SK-N-SH (cell line): ENCODE results near the gene SETD5. TPM values are rescaled to one million over a fixed set of nuclear protein-coding genes. Genes with fewer than 3 reads are reported as not detected.

ENCODE experiments used
- CTCF ChIA-PET: fragments of 300-600, 350-600 bp; formaldehyde crosslinking; extraction: SDS; loops from one replicate; lab custom pipeline; 2021; lab: Yijun Ruan, JAX
- POLR2A ChIA-PET: fragments of 350-600 bp; sonication (Branson Sonifier 250); formaldehyde crosslinking; extraction: SDS; loops from one replicate; lab custom pipeline; 2020; ENCODE audit warnings: antibody characterized with exemption, inconsistent platforms; lab: Yijun Ruan, JAX
- DNase-seq: peaks from one replicate; pipeline ENCODE4 v3.0.0; 2012
- H2AFZ ChIP-seq: fragments of 200-600 bp; sonication (generic); 2 replicates; pipeline ENCODE4 v1.8.1; 2016; ENCODE audit warnings: antibody characterized with exemption, mild to moderate bottlenecking, low read depth
- H3F3A ChIP-seq: fragments of 200-600 bp; sonication (generic); replicated peaks from 2 replicates; pipeline ENCODE3; 2016; ENCODE audit warnings: antibody characterized with exemption, mild to moderate bottlenecking; ENCODE audit not compliant: insufficient read depth
- H3K27ac ChIP-seq, 2 experiments: fragments of 200-500 bp in 1 of 2; fragments of 200-600 bp in 1 of 2; sonication (Bioruptor generic) in 1 of 2; sonication (generic), shearing (Covaris generic) in 1 of 2; 2 replicates each; pipeline versions ENCODE4 v1.5.1 to v1.6.1; 2014 to 2016; ENCODE audit warnings: low read depth in 2 of 2, inconsistent platforms in 1 of 2, low read length in 1 of 2, mild to moderate bottlenecking in 1 of 2, mixed read lengths in 1 of 2
- H3K27me3 ChIP-seq: fragments of 200-600 bp; sonication (generic), shearing (Covaris generic); 2 replicates; pipeline ENCODE4 v1.6.1; 2016; ENCODE audit warnings: mixed run types; ENCODE audit not compliant: insufficient read depth
- H3K36me3 ChIP-seq, 2 experiments: fragments of 200-500 bp in 1 of 2; fragments of 200-600 bp in 1 of 2; sonication (Bioruptor generic) in 1 of 2; sonication (generic) in 1 of 2; replicated peaks in 1 of 2; 2 replicates each; pipeline versions ENCODE3 to v1.5.1; 2014 to 2016; ENCODE audit warnings: low read length in 1 of 2, mild to moderate bottlenecking in 1 of 2; ENCODE audit not compliant: insufficient read depth in 2 of 2, control insufficient read depth in 1 of 2
- H3K4me1 ChIP-seq, 2 experiments: fragments of 200-500 bp in 1 of 2; fragments of 200-600 bp in 1 of 2; sonication (Bioruptor generic) in 1 of 2; sonication (generic), shearing (Covaris generic) in 1 of 2; 2 replicates each; pipeline versions ENCODE4 v1.5.1 to v1.6.1; 2014 to 2016; ENCODE audit warnings: low read depth in 1 of 2, low read length in 1 of 2, mixed run types in 1 of 2; ENCODE audit not compliant: insufficient read depth in 2 of 2, control insufficient read depth in 1 of 2
- H3K4me2 ChIP-seq: fragments of 200-600 bp; sonication (generic), shearing (Covaris generic); 2 replicates; pipeline ENCODE4 v1.6.1; 2017; ENCODE audit warnings: mixed run types
- H3K4me3 ChIP-seq, 2 experiments: fragments of 200-500 bp in 1 of 2; fragments of 200-600 bp in 1 of 2; sonication (Bioruptor generic) in 1 of 2; sonication (generic), shearing (Covaris generic) in 1 of 2; 2 replicates each; pipeline versions ENCODE4 v1.5.1 to v1.8.1; 2014 to 2016; ENCODE audit warnings: low read depth in 2 of 2, inconsistent platforms in 1 of 2, low read length in 1 of 2, mild to moderate bottlenecking in 1 of 2, mixed read lengths in 1 of 2, moderate library complexity in 1 of 2
- H3K79me2 ChIP-seq: fragments of 200-600 bp; sonication (generic); 2 replicates; pipeline ENCODE4 v1.8.1; 2017; ENCODE audit warnings: mild to moderate bottlenecking; ENCODE audit not compliant: insufficient read depth
- H3K9ac ChIP-seq: fragments of 200-600 bp; sonication (generic); 2 replicates; pipeline ENCODE4 v1.6.1; 2017; ENCODE audit warnings: mixed run types
- H3K9me2 ChIP-seq: fragments of 200-600 bp; sonication (generic); 2 replicates; pipeline ENCODE4 v1.6.1; 2017; ENCODE audit warnings: mixed run types
- H3K9me3 ChIP-seq: fragments of 200-600 bp; sonication (generic); 2 replicates; pipeline ENCODE4 v1.6.1; 2017; ENCODE audit warnings: mixed run types, mild to moderate bottlenecking, moderate library complexity
- H4K20me1 ChIP-seq: fragments of 200-600 bp; sonication (generic); 2 replicates; pipeline ENCODE4 v1.6.1; 2017; ENCODE audit warnings: mild to moderate bottlenecking, mixed run types; ENCODE audit not compliant: insufficient read depth
- EP300 ChIP-seq, 2 experiments: IDR thresholded peaks; 2 replicates each; pipeline versions ENCODE4 v1.4.0 to v1.6.1; 2012; ENCODE audit warnings: borderline replicate concordance in 1 of 2, low read depth in 1 of 2, low read length in 1 of 2
- EZH2phosphoT487 ChIP-seq: fragments of 200-600 bp; sonication (generic); IDR thresholded peaks from 2 replicates; pipeline ENCODE4 v1.6.1; 2017; ENCODE audit warnings: low read depth, mixed run types, mild to moderate bottlenecking, antibody characterized with exemption, moderate library complexity, borderline replicate concordance
- FOSL2 ChIP-seq: IDR thresholded peaks from 2 replicates; pipeline ENCODE4 v1.4.0; 2012; ENCODE audit warnings: low read depth, mild to moderate bottlenecking, moderate library complexity, borderline replicate concordance
- FOXJ3 ChIP-seq: sonication (generic); formaldehyde crosslinking; IDR thresholded peaks from 2 replicates; pipeline ENCODE4 v1.5.1; 2020; ENCODE audit warnings: mild to moderate bottlenecking, missing genetic modification reagents
- FOXM1 ChIP-seq: IDR thresholded peaks from 2 replicates; pipeline ENCODE4 v1.4.0; 2012; ENCODE audit warnings: low read depth, mild to moderate bottlenecking
- GABPA ChIP-seq: IDR thresholded peaks from 2 replicates; pipeline ENCODE4 v1.4.0; 2012; ENCODE audit warnings: low read depth, mild to moderate bottlenecking
- GATA2 ChIP-seq: sonication (generic); formaldehyde crosslinking; IDR thresholded peaks from 2 replicates; pipeline ENCODE4 v1.5.0; 2020; ENCODE audit warnings: mild to moderate bottlenecking, missing genetic modification reagents
- POLR2AphosphoS5 ChIP-seq: IDR thresholded peaks from 2 replicates; pipeline ENCODE4 v1.6.1; 2012; ENCODE audit warnings: low read depth, low read length
- RCOR1 ChIP-seq: fragments of 150-350 bp; IDR thresholded peaks from 2 replicates; pipeline ENCODE4 v1.6.1; 2017; ENCODE audit warnings: antibody characterized with exemption, low read length
- RFX5 ChIP-seq: IDR thresholded peaks from 2 replicates; pipeline ENCODE4 v1.6.1; 2012; ENCODE audit warnings: mild to moderate bottlenecking, improper control_type of control experiment, low read length
- RXRA ChIP-seq: IDR thresholded peaks from 2 replicates; pipeline ENCODE4 v1.4.0; 2012; ENCODE audit warnings: low read depth, mild to moderate bottlenecking, borderline replicate concordance
- SIN3A ChIP-seq: IDR thresholded peaks from 2 replicates; pipeline ENCODE4 v1.6.1; 2012; ENCODE audit warnings: low read depth, mild to moderate bottlenecking, low read length, moderate library complexity, borderline replicate concordance
- TEAD4 ChIP-seq: IDR thresholded peaks from 2 replicates; pipeline ENCODE4 v1.4.0; 2012; ENCODE audit warnings: mild to moderate bottlenecking, borderline replicate concordance; ENCODE audit not compliant: insufficient read depth
- WGBS: methylation state at CpG from one replicate; pipeline ENCODE4 v1.1.6; 2017; ENCODE audit warnings: low lambda C conversion rate; 5-methylcytosine and 5-hydroxymethylcytosine counted together
- polyA plus RNA-seq, 3 experiments: library from polyadenylated mRNA; depleted of rRNA; stranded (reverse); fragments of >200 nt; gene quantifications; 2 replicates each; pipeline ENCODE4 v1.2.3, GENCODE V29; 2012
- TF ChIP-seq, protein P1 (sequence below): fragments of 150-350 bp; IDR thresholded peaks from 2 replicates; pipeline ENCODE4 v1.6.1; 2017; ENCODE audit warnings: antibody characterized with exemption, low read length, low read depth, borderline replicate concordance
- TF ChIP-seq, protein P2 (sequence below): IDR thresholded peaks from 2 replicates; pipeline ENCODE4; 2012
- TF ChIP-seq, protein P3 (sequence below): fragments of 150-350 bp; IDR thresholded peaks from 2 replicates; pipeline ENCODE4 v1.6.1; 2016; ENCODE audit warnings: mild to moderate bottlenecking, low read depth, low read length

The SETD5 gene
- polyA plus RNA-seq, 1 of the 3 experiments (the other 2 are of a cell fraction), result 32.3 TPM

DNA sequence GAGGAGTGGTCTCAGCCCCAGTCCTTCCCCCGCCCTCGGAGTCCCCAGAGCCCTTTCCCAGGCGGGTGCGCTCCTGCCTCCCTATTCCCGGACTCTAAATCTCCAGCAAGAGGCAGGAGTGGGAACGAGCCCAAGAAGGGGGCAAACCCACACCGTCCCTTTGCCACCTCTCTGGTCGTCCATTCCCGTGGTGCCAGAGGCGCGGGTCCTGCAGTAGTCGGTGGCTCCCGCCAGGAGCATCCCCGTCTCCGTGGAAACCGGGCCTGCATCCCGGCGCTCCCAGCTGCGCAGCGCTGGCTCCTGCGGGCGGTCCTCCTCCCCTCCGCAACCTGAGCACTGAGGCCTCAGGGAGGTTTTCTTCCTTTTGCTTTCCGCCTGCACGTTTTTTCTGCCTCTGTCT lies 111.4 kb downstream of the SETD5 start:
- H3K4me1 ChIP-seq, result no peaks in the 10 kb centered on the region
- no peak for DNase-seq
- 67% methylated on average over 14 of the region's 25 CpGs for WGBS
- no peak overlapping the region for H3K27ac ChIP-seq
- H2AFZ ChIP-seq, result no peak overlapping the region
- H3K4me2 ChIP-seq, result no peak overlapping the region
- POLR2A ChIA-PET, result no interaction called here
- H3K79me2 ChIP-seq, result no peaks in the 10 kb centered on the region
- CTCF ChIA-PET, result no interaction called here
- H3K36me3 ChIP-seq, result no peaks in the 10 kb centered on the region
- no peak overlapping the region for H3K9ac ChIP-seq
- no peaks in the 10 kb centered on the region for H3K9me3 ChIP-seq
- H3K9me2 ChIP-seq, result no peaks in the 10 kb centered on the region
- no peaks in the 10 kb centered on the region for H3K27me3 ChIP-seq
- TF ChIP-seq GATA2 (CRISPR knock-in tag) (no peak), EZH2phosphoT487 (no peak), RFX5 (no peak), EP300 (IDR thresholded peaks at IDR 0.05; ENCODE audit: borderline replicate concordance in 1 of 2, low read depth in 1 of 2, low read length in 1 of 2) (no peak), TEAD4 (no peak), RCOR1 (no peak), FOSL2 (no peak), RXRA (no peak), FOXJ3 (CRISPR knock-in tag) (no peak)
- TF ChIP-seq, protein P1, sequence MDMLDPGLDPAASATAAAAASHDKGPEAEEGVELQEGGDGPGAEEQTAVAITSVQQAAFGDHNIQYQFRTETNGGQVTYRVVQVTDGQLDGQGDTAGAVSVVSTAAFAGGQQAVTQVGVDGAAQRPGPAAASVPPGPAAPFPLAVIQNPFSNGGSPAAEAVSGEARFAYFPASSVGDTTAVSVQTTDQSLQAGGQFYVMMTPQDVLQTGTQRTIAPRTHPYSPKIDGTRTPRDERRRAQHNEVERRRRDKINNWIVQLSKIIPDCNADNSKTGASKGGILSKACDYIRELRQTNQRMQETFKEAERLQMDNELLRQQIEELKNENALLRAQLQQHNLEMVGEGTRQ, result no peak
- TF ChIP-seq, protein P2, sequence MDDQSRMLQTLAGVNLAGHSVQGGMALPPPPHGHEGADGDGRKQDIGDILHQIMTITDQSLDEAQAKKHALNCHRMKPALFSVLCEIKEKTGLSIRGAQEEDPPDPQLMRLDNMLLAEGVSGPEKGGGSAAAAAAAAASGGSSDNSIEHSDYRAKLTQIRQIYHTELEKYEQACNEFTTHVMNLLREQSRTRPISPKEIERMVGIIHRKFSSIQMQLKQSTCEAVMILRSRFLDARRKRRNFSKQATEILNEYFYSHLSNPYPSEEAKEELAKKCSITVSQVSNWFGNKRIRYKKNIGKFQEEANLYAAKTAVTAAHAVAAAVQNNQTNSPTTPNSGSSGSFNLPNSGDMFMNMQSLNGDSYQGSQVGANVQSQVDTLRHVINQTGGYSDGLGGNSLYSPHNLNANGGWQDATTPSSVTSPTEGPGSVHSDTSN, result no peak
- no peak overlapping the region for H3K4me3 ChIP-seq
- no peaks in the 10 kb centered on the region for H3F3A ChIP-seq
- H4K20me1 ChIP-seq, result no peaks in the 10 kb centered on the region

DNA sequence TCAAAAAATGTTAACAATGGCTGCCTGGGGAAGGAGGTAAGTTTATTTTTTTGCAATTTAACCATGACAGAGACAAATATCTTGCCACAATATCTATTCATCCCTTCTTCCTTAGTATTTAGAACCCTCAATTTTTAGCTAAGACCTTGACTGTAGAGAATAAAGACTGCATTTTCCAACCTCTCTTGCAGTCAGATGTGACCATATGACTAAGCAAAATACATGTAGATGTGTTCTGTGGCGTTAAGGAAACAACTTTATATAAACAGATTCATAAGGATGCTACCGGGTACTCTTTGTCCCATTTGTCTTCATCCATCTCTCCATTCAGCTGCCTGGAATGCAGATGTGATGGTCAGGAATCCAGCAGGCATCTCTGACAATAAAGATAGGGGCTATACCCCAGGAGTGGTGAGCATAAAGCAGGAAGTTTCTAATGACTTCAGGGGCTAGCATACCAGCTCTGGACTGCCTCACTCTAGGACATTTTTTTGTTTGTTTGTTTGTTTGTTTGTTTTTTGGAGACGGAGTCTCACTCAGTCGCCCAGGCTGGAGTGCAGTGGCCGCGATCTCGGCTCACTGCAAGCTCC lies 115.1 kb downstream of the SETD5 start:
- Histone ChIP-seq H3F3A (no peaks in the 10 kb centered on the region), H3K36me3 (no peaks in the 10 kb centered on the region), H2AFZ (no peak overlapping the region), H3K9me2 (no peaks in the 10 kb centered on the region), H3K9me3 (no peaks in the 10 kb centered on the region), H3K9ac (no peak overlapping the region), H3K4me3 (no peak overlapping the region), H3K4me1 (no peaks in the 10 kb centered on the region), H4K20me1 (no peaks in the 10 kb centered on the region), H3K27me3 (no peaks in the 10 kb centered on the region), H3K79me2 (no peaks in the 10 kb centered on the region), H3K4me2 (no peak overlapping the region), H3K27ac (no peak overlapping the region)
- 66% methylated on average over 7 of the region's 7 CpGs for WGBS
- no peak for DNase-seq
- ChIA-PET CTCF (interaction anchor here (2.9 kb wide), 1 partner anchor 9 kb away, joined by 15 read pairs; no protein-coding TSS in a partner anchor), POLR2A (no interaction called here)
- TF ChIP-seq SIN3A (no peak), GABPA (no peak), FOSL2 (no peak), RCOR1 (no peak), FOXM1 (no peak), POLR2AphosphoS5 (no peak), RFX5 (no peak), EP300 (IDR thresholded peaks at IDR 0.05; ENCODE audit: borderline replicate concordance in 1 of 2, low read depth in 1 of 2, low read length in 1 of 2) (no peak), FOXJ3 (CRISPR knock-in tag) (no peak)
- TF ChIP-seq, protein P1, result no peak
- TF ChIP-seq, protein P3, sequence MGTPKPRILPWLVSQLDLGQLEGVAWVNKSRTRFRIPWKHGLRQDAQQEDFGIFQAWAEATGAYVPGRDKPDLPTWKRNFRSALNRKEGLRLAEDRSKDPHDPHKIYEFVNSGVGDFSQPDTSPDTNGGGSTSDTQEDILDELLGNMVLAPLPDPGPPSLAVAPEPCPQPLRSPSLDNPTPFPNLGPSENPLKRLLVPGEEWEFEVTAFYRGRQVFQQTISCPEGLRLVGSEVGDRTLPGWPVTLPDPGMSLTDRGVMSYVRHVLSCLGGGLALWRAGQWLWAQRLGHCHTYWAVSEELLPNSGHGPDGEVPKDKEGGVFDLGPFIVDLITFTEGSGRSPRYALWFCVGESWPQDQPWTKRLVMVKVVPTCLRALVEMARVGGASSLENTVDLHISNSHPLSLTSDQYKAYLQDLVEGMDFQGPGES, result no peak
